Muscle layer of colon (tissue), 2 donors: Measurements from ENCODE around the gene MPND.
A peak's percentile ranks its signal among the peaks of the same experiment; 100 is the strongest.

Experiments
- H3K27ac ChIP-seq: one replicate; pipeline ENCODE4 v1.7.0; 2013; ENCODE audit warnings: low read depth, mild to moderate bottlenecking, low read length, moderate library complexity
- H3K27me3 ChIP-seq, 2 donors: one replicate each; pipeline ENCODE4 v1.7.0; 2013; ENCODE audit warnings: low read length in 2 of 2, mild to moderate bottlenecking in 2 of 2; ENCODE audit not compliant: insufficient read depth in 2 of 2, control insufficient read depth in 1 of 2
- H3K36me3 ChIP-seq: one replicate; pipeline ENCODE4 v1.7.0; 2013; ENCODE audit warnings: mild to moderate bottlenecking, low read length; ENCODE audit not compliant: insufficient read depth
- H3K4me1 ChIP-seq: one replicate; pipeline ENCODE4 v1.7.0; 2013; ENCODE audit warnings: mild to moderate bottlenecking, low read length; ENCODE audit not compliant: insufficient read depth
- H3K4me3 ChIP-seq, 2 donors: one replicate each; pipeline ENCODE4 v1.7.0; 2013; ENCODE audit warnings: low read length in 2 of 2, low read depth in 1 of 2, mild to moderate bottlenecking in 1 of 2, moderate library complexity in 1 of 2
- H3K9ac ChIP-seq: one replicate; pipeline ENCODE4 v1.7.0; 2013; ENCODE audit warnings: low read length
- H3K9me3 ChIP-seq: one replicate; pipeline ENCODE4 v1.7.0; 2013; ENCODE audit warnings: mild to moderate bottlenecking, low read length
- donor health status: abdominal sarcoma.
- donor health status: Adenocarcinoma of cecum.

The MPND gene

GRCh38 chr19:4370418-4371041 lies 27.2 kb downstream of the MPND start:
- H3K27ac ChIP-seq: no peak overlapping the region
- no peak overlapping the region for H3K4me3 ChIP-seq
- H3K9ac ChIP-seq: no peak overlapping the region
- H3K27me3 ChIP-seq: no peaks in the 10 kb centered on the region
- H3K4me1 ChIP-seq: peaks cover 75% of the 10 kb centered on the region
- no peaks in the 10 kb centered on the region for H3K9me3 ChIP-seq
- peaks cover 9% of the 10 kb centered on the region for H3K36me3 ChIP-seq

DNA sequence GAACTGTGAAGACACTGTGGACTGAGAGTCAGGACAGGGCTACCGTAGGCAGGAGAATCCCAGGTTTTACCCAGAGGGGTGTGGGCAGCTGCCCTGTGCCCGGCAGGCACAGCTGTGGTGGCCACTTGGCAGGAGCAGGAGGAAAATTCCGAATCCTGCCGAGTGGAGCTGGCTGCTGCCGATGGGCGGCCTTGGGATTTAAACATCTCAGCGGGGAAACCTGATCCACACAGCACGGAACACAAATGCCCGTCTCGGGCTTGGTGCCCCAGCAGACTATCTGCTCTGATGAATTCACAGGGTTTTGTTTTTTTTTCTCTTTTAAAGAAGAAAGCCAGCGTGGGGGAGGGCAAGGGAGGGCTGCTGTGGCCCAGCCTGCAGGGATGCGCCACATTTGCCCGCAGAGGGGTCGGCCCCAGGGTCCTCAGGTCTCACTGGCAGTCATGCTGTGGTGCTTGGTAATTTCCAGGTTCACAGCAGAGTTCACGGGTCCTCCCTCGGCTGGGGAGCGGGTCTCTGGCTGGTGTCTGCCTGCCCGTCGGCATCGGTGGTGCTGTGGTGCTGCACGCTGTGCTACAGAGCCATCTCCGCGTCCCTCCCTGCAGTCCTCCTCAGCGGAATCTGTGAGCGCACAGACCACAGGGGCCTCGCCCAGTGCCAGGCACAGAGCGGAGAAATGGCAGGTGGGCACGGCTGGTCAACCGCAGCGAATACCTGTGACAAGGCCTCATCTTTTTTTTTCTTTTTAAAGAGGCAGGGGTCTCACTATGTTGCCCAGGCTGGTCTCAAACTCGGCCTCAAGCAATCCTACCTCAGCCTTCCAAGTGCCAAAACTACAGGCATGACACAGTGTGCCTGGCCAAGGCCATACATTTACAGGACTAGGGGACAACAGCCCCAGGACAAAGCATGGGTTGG lies 28.1 kb downstream of the MPND start:
- H3K4me1 ChIP-seq: peaks cover 84% of the 10 kb centered on the region
- no peak overlapping the region for H3K9ac ChIP-seq
- H3K36me3 ChIP-seq: no peaks in the 10 kb centered on the region
- H3K27ac ChIP-seq: no peak overlapping the region
- H3K4me3 ChIP-seq: no peak overlapping the region
- no peaks in the 10 kb centered on the region for H3K27me3 ChIP-seq
- H3K9me3 ChIP-seq: no peaks in the 10 kb centered on the region

GRCh38 chr19:4372165-4373012 lies 29.0 kb downstream of the MPND start:
- Histone ChIP-seq H3K4me3 (no peak overlapping the region), H3K27ac (no peak overlapping the region), H3K27me3 (no peaks in the 10 kb centered on the region), H3K4me1 (peaks cover 92% of the 10 kb centered on the region), H3K9ac (no peak overlapping the region), H3K9me3 (no peaks in the 10 kb centered on the region), H3K36me3 (no peaks in the 10 kb centered on the region)

DNA sequence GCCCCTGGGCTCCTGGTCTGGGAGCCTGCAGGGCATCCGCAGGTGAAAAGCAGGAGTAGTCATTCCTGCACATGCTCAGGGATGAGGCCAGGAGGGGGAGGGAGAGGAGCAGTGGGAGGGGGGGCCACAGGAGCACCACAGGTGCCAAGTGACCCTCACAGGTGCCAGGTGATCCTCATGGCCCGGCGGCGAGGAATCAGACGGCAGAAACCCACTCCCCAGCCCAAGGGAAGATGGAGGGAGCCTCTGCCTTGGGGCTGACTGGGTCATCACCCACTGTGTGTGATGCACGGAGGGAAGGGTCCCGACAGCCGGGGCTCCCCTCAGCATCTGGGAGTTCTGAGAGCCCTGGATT lies 29.6 kb downstream of the MPND start:
- Histone ChIP-seq H3K9me3 (no peaks in the 10 kb centered on the region), H3K27me3 (no peaks in the 10 kb centered on the region), H3K4me1 (peaks cover 86% of the 10 kb centered on the region), H3K27ac (no peak overlapping the region), H3K4me3 (no peak overlapping the region), H3K9ac (no peak overlapping the region), H3K36me3 (no peaks in the 10 kb centered on the region)

DNA sequence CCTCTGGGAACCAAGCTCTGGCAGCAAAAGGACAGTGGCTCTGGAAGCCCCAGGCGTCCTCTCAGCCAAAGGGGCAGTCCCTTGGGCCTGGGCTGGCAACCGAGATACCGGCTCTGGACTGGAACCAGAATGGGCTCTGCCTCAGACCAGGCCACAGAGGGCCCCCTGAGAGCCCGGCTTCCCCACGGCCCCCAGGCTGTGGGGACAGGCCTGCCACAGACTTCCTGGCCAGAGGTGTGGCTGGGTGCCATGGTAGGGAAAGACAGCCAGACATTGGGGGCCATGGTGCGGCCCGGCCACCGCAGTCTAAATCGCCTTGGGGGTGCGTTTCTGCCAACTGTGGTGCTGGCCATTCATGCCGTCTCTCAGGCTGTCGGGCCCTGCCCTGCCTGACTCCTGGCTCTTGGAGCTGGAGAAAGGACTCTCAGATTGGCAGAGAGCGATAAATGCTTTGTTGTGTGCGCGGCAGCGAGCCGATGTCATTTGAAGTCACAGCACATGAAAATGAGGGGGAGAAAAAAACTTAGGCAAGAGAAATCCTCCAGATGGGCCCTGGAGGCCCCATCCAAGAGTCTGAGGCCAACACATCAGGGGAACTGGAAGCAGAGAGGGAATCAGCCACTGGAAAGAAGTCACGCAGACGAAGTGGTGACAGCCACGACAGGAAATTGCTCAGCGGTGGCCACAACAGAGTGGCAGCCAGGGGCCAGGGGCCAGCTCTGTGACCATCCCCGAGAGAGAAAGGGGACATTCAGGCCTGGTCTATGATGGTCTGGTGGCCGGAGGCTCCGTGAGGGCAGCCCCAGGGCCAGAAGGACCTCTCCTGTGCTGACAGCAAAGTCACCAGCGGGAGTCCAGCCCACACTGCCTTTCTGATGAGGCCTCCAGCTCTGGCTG lies 30.5 kb downstream of the MPND start:
- Histone ChIP-seq H3K4me1 (peaks cover 79% of the 10 kb centered on the region), H3K4me3 (peak overlapping the region in 1 of 2 donors; percentile 14), H3K9me3 (no peaks in the 10 kb centered on the region), H3K27me3 (no peaks in the 10 kb centered on the region), H3K36me3 (no peaks in the 10 kb centered on the region), H3K27ac (peak overlapping the region; percentile 63), H3K9ac (no peak overlapping the region)

DNA sequence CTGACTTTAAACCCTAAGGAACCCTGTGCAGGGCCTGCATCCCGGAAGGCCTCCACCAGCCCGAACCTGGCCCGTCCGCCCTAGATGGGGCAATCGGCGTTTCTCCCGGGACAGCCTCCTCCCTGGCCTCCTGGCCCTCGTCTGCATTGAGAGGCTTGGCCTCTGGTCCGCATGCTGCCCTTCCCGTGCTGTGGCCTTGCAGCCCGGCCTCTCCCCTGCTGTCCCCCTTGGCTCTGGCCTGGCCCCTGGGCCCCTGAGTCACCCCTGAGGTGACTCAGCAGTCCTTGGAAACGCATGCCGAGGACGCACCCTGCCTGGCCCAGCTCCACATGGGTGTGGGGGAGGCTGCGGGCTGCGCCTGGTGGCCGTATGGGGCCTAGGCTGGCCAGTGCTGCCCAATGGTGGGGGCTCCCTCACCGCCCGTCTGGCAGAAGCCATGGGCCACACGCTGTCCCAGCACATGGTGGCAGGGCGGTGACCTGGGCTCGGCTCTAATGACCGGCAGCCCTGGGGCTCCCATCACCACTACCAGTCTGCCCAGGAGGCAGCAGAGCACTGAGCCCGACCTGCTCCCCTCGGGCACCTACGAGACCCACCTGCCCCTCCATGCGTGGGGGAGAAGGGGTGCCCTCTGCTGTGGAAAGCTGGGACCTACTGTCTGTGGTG lies 31.3 kb downstream of the MPND start:
- no peaks in the 10 kb centered on the region for H3K9me3 ChIP-seq
- H3K27me3 ChIP-seq: no peaks in the 10 kb centered on the region
- no peaks in the 10 kb centered on the region for H3K36me3 ChIP-seq
- H3K9ac ChIP-seq: no peak overlapping the region
- peaks cover 76% of the 10 kb centered on the region for H3K4me1 ChIP-seq
- H3K27ac ChIP-seq: peak overlapping the region; percentile 43
- H3K4me3 ChIP-seq: peak overlapping the region in 1 of 2 donors; percentile 14

GRCh38 chr19:4375164-4376027 lies 32.0 kb downstream of the MPND start:
- peaks cover 76% of the 10 kb centered on the region for H3K4me1 ChIP-seq
- peak overlapping the region; percentile 43 for H3K27ac ChIP-seq
- H3K36me3 ChIP-seq: no peaks in the 10 kb centered on the region
- peak overlapping the region; percentile 11 for H3K9ac ChIP-seq
- H3K9me3 ChIP-seq: no peaks in the 10 kb centered on the region
- H3K4me3 ChIP-seq: no peak overlapping the region
- no peaks in the 10 kb centered on the region for H3K27me3 ChIP-seq

DNA sequence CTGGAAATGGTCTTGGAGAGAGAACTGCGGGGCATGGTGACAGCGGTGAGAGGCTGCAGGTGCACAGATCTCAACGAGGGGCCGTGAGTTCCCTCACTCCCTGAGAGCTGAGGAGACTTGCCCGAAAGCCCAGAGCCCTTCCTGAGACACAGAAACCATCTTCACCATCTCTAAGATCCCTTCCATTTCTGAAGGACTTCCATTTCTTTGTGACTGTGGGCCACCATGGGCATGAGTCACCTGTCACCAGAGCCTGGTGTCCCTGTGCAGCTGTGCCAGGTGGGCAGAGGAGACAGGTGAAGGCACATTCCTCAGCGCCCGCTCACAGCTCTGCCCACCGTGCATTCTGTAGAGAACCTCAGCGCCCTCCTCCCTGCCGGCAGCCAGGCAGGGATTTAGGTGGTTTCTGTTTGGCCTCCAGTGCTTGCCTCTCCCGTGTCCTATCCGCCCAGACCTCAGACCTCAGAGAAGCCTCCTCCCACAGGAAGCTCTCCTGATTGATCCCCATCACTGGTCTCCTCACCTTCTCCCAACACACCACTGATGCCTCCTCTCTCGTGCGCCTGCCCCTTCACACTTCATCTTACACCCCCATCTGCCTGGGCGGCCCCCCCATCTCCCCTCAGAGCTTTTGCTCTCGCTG lies 32.8 kb downstream of the MPND start:
- Histone ChIP-seq H3K4me3 (no peak overlapping the region), H3K4me1 (peaks cover 73% of the 10 kb centered on the region), H3K9ac (peak overlapping the region; percentile 11), H3K27me3 (no peaks in the 10 kb centered on the region), H3K9me3 (no peaks in the 10 kb centered on the region), H3K36me3 (no peaks in the 10 kb centered on the region), H3K27ac (no peak overlapping the region)

- H3K9ac ChIP-seq: peak overlapping the region; percentile 11
- no peak overlapping the region for H3K27ac ChIP-seq
Observed at GRCh38 chr19:4376671-4376990, 33.3 kb downstream of the MPND start.

More at GRCh38 chr19:4376671-4376990, 33.3 kb downstream of the MPND start:
- Histone ChIP-seq H3K4me1 (peaks cover 71% of the 10 kb centered on the region), H3K27me3 (no peaks in the 10 kb centered on the region), H3K9me3 (no peaks in the 10 kb centered on the region), H3K36me3 (no peaks in the 10 kb centered on the region), H3K4me3 (no peak overlapping the region)
